Ishikawa (cell line): ENCODE data around the gene CCDC134.

Experiments
- CEBPB ChIP-seq: IDR thresholded peaks from 2 replicates; pipeline ENCODE4 v1.6.1; 2012
- CREB1 ChIP-seq: IDR thresholded peaks from 2 replicates; pipeline ENCODE4 v1.6.1; 2012; ENCODE audit warnings: low read depth
- EGR1 ChIP-seq: IDR thresholded peaks from 2 replicates; pipeline ENCODE4 v1.6.1; 2012
- EP300 ChIP-seq: IDR thresholded peaks from 2 replicates; pipeline ENCODE4 v1.6.1; 2012; ENCODE audit warnings: borderline replicate concordance
- RAD21 ChIP-seq: IDR thresholded peaks from 2 replicates; pipeline ENCODE4 v1.6.1; 2012; ENCODE audit warnings: low read depth
- TAF1 ChIP-seq: IDR thresholded peaks from 2 replicates; pipeline ENCODE4 v1.6.1; 2012; ENCODE audit warnings: low read depth, mild to moderate bottlenecking
- TCF12 ChIP-seq: IDR thresholded peaks from 2 replicates; pipeline ENCODE4 v1.6.1; 2012; ENCODE audit warnings: low read depth
- TEAD4 ChIP-seq: IDR thresholded peaks from 2 replicates; pipeline ENCODE4 v1.6.1; 2012

DNA sequence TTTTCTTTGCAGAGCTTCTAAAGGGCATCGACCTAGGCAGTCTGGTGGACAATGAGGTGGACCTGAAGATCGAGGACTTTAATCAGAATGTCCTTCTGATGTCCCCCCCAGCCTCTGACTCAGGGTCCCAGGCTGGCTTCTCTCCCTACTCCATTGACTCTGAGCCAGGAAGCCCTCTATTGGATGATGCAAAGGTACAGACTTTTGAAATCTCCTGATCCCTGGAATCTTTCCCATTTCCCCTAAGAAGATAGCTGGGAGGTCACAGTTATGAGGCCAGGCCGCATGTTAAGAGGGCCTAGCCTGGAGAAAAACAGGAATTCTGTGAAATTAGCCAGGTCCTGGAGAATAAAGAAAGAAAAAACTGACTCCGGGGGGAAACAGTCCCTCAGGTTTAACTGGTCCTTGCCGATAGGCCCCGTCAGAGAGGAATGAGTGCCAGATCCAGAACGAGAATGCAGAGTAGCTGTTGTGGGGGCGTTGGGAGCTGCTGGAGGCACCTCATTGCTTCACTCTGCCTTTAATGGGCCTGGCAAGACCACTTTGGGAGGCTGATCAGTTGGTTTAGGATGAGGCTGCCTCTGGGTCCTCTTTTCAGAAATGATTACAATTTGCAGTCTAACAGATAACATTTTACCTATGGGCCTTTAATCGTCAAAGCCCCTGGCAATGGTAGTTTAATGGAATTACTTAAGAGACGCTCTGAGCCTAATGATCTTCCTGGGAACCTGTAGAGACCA is 75.2 kb downstream of the CCDC134 start:
- TF ChIP-seq EGR1 (no peak), RAD21 (no peak), CEBPB (no peak), EP300 (no peak), TAF1 (no peak), TEAD4 (no peak), CREB1 (no peak), TCF12 (no peak)
